ENCODE data around the gene NRBP1. TPM values are rescaled to one million over a fixed set of nuclear protein-coding genes. Genes with fewer than 3 reads are reported as not detected.

NRBP1 gene
- total RNA-seq, 4 donors from 2014 or later = 91.8 to 125 (median 120) TPM

- peaks cover 0 to 45% of the 10 kb centered on the region in 2 donors for H3K36me3 ChIP-seq
- intact Hi-C loops (cut with DNase I; ENCODE audit: low total_unique reads) = no loop called here
- H3K27ac ChIP-seq = no peak overlapping the region
- no peak overlapping the region for H3K4me3 ChIP-seq
- no peaks in the 10 kb centered on the region for H3K9me3 ChIP-seq
- in situ Hi-C loops (cut with MboI; ENCODE audit: low sequenced_read_pairs in 4 of 4) = no loop called here
- no peak for ATAC-seq
- TF ChIP-seq POLR2A (IDR thresholded peaks at IDR 0.05) (no peak), CTCF (IDR thresholded peaks at IDR 0.05 in 4 of 5, conservative IDR thresholded peaks at IDR 0.05 in 1 of 5) (no peak)
- H3K4me1 ChIP-seq = no peaks in the 10 kb centered on the region
- H3K27me3 ChIP-seq = no peaks in the 10 kb centered on the region
- DNase-seq = no peak
These were observed 19.9 kb downstream of the NRBP1 start for GRCh38 chr2:27448381-27448780.

GRCh38 chr2:27451095-27451494 lies 22.7 kb downstream of the NRBP1 start:
- peaks cover 0 to 70% of the 10 kb centered on the region in 2 donors for H3K36me3 ChIP-seq

GRCh38 chr2:27453968-27454367 lies 25.5 kb downstream of the NRBP1 start:
- Histone ChIP-seq H3K9me3 (no peaks in the 10 kb centered on the region), H3K27ac (no peak overlapping the region), H3K4me1 (no peaks in the 10 kb centered on the region), H3K4me3 (no peak overlapping the region), H3K36me3 (peaks cover 0 to 74% of the 10 kb centered on the region in 2 donors), H3K27me3 (no peaks in the 10 kb centered on the region)
- in situ Hi-C loops (cut with MboI; ENCODE audit: low sequenced_read_pairs in 4 of 4) (loop anchor here in 1 of 4 donors (25.0 kb wide), 1 partner anchor 183 kb away; the partner anchor contains the start of genes CCDC121 and GPN1), intact Hi-C loops (cut with DNase I; ENCODE audit: low total_unique reads) (no loop called here)
- no peak for DNase-seq
- ATAC-seq = no peak
- TF ChIP-seq POLR2A (IDR thresholded peaks at IDR 0.05) (no peak), CTCF (IDR thresholded peaks at IDR 0.05 in 4 of 5, conservative IDR thresholded peaks at IDR 0.05 in 1 of 5) (no peak)

More at GRCh38 chr2:27451095-27451494, 22.7 kb downstream of the NRBP1 start:
- DNase-seq (no peak), ATAC-seq (no peak)
- in situ Hi-C loops (cut with MboI; ENCODE audit: low sequenced_read_pairs in 4 of 4) = loop anchor here in 1 of 4 donors (25.0 kb wide), 1 partner anchor 186 kb away; the partner anchor contains the start of genes CCDC121 and GPN1
- no peaks in the 10 kb centered on the region for H3K4me1 ChIP-seq
- H3K27me3 ChIP-seq = no peaks in the 10 kb centered on the region
- no peak overlapping the region for H3K4me3 ChIP-seq
- intact Hi-C loops (cut with DNase I; ENCODE audit: low total_unique reads) = no loop called here
- TF ChIP-seq CTCF (IDR thresholded peaks at IDR 0.05 in 4 of 5, conservative IDR thresholded peaks at IDR 0.05 in 1 of 5) (no peak), POLR2A (IDR thresholded peaks at IDR 0.05) (no peak)
- H3K9me3 ChIP-seq = no peaks in the 10 kb centered on the region
- H3K27ac ChIP-seq = no peak overlapping the region

- ATAC-seq = no peak
These were observed 32.7 kb downstream of the NRBP1 start for GRCh38 chr2:27461118-27461517.

More at GRCh38 chr2:27461118-27461517, 32.7 kb downstream of the NRBP1 start:
- Histone ChIP-seq H3K9me3 (no peaks in the 10 kb centered on the region), H3K27ac (no peak overlapping the region), H3K36me3 (peaks cover 0 to 43% of the 10 kb centered on the region in 2 donors), H3K4me3 (no peak overlapping the region), H3K4me1 (no peaks in the 10 kb centered on the region), H3K27me3 (no peaks in the 10 kb centered on the region)
- in situ Hi-C loops (cut with MboI; ENCODE audit: low sequenced_read_pairs in 4 of 4) = loop anchor here in 1 of 4 donors (25.0 kb wide), 1 partner anchor 176 kb away; the partner anchor contains the start of genes CCDC121 and GPN1
- peak in 1 of 2 donors; percentile 40 for DNase-seq
- intact Hi-C loops (cut with DNase I; ENCODE audit: low total_unique reads) = loop anchor here (10.0 kb wide), 1 partner anchor 64 kb away; no protein-coding TSS in a partner anchor
- no peak for TF ChIP-seq CTCF (IDR thresholded peaks at IDR 0.05 in 4 of 5, conservative IDR thresholded peaks at IDR 0.05 in 1 of 5)
- no peak for TF ChIP-seq POLR2A (IDR thresholded peaks at IDR 0.05)
